Right atrium auricular region (tissue), 2 donors: ENCODE measurements around the gene CYSTM1. TPM values are rescaled to one million over a fixed set of nuclear protein-coding genes. Genes with fewer than 3 reads are reported as not detected.

ENCODE experiments used
- DNase-seq: peaks from one replicate; pipeline ENCODE4 v3.0.0-alpha.2; 2019; ENCODE audit warnings: low spot score
- H3K27ac ChIP-seq, 2 donors: fragments of 200-600 bp; sonication (generic); 1 replicate in 1 of 2; 2 replicates in 1 of 2; pipeline ENCODE4 v1.5.1; 2016 to 2019
- H3K27me3 ChIP-seq, 2 donors: fragments of 200-600 bp; sonication (generic); one replicate each; pipeline versions ENCODE4 v1.5.1 to v1.6.0; 2017 to 2019
- H3K36me3 ChIP-seq: fragments of 200-600 bp; sonication (generic); one replicate; pipeline ENCODE4 v1.5.1; 2016
- H3K4me1 ChIP-seq, 2 donors: fragments of 200-600 bp; sonication (generic); one replicate each; pipeline versions ENCODE4 v1.5.1 to v1.6.0; 2017 to 2019
- H3K4me3 ChIP-seq, 2 donors: fragments of 200-600 bp; sonication (generic); 1 replicate in 1 of 2; 2 replicates in 1 of 2; pipeline ENCODE4 v1.5.1; 2017 to 2019; ENCODE audit warnings: mild to moderate bottlenecking in 1 of 2, moderate library complexity in 1 of 2
- H3K9me3 ChIP-seq, 2 donors: fragments of 200-600 bp; sonication (generic); one replicate each; pipeline ENCODE4 v1.5.1; 2019
- CTCF ChIP-seq, 2 donors: fragments of 200-600 bp; sonication (generic); IDR thresholded peaks; one replicate each; pipeline ENCODE4 v1.5.1; 2019; ENCODE audit warnings: antibody characterized with exemption in 2 of 2
- total RNA-seq, 2 donors: library from RNA; depleted of rRNA; stranded (reverse); fragments of >200 nt; gene quantifications; one replicate each; pipeline ENCODE4 v1.1.0, GENCODE V29; 2016

Gene CYSTM1
- total RNA-seq, 2 donors from 2014 or later, result 89.8 to 143 TPM

GRCh38 chr5:140245341-140245740 lies 70.4 kb downstream of the CYSTM1 start:
- Histone ChIP-seq H3K9me3 (no peaks in the 10 kb centered on the region), H3K4me3 (no peak overlapping the region), H3K4me1 (peaks cover 0 to 62% of the 10 kb centered on the region in 2 donors), H3K27ac (peak overlapping the region; percentile 82 to 84), H3K36me3 (peaks cover 4% of the 10 kb centered on the region), H3K27me3 (no peaks in the 10 kb centered on the region)
- no peak for DNase-seq
- no peak for TF ChIP-seq CTCF (IDR thresholded peaks at IDR 0.05)

- TF ChIP-seq CTCF (IDR thresholded peaks at IDR 0.05), result no peak
- peak overlapping the region; percentile 66 to 84 for H3K27ac ChIP-seq
Observed at GRCh38 chr5:140245926-140246325, 70.9 kb downstream of the CYSTM1 start.

GRCh38 chr5:140246378-140247122 lies 71.6 kb downstream of the CYSTM1 start:
- no peaks in the 10 kb centered on the region for H3K9me3 ChIP-seq
- no peak for TF ChIP-seq CTCF (IDR thresholded peaks at IDR 0.05)
- H3K27ac ChIP-seq, result peak overlapping the region; percentile 66 to 84
- peak; percentile 80 for DNase-seq
- no peak overlapping the region for H3K4me3 ChIP-seq
- no peaks in the 10 kb centered on the region for H3K27me3 ChIP-seq
- peaks cover 9% of the 10 kb centered on the region for H3K36me3 ChIP-seq
- peaks cover 0 to 56% of the 10 kb centered on the region in 2 donors for H3K4me1 ChIP-seq

More at GRCh38 chr5:140245926-140246325, 70.9 kb downstream of the CYSTM1 start:
- Histone ChIP-seq H3K4me1 (peaks cover 0 to 57% of the 10 kb centered on the region in 2 donors), H3K9me3 (no peaks in the 10 kb centered on the region), H3K4me3 (no peak overlapping the region), H3K36me3 (peaks cover 5% of the 10 kb centered on the region), H3K27me3 (no peaks in the 10 kb centered on the region)
- no peak for DNase-seq

- H3K9me3 ChIP-seq, result no peaks in the 10 kb centered on the region
- H3K4me1 ChIP-seq, result peaks cover 0 to 53% of the 10 kb centered on the region in 2 donors
- H3K36me3 ChIP-seq, result peaks cover 9% of the 10 kb centered on the region
- no peak for TF ChIP-seq CTCF (IDR thresholded peaks at IDR 0.05)
- no peak overlapping the region for H3K27ac ChIP-seq
- no peaks in the 10 kb centered on the region for H3K27me3 ChIP-seq
- no peak for DNase-seq
- H3K4me3 ChIP-seq, result no peak overlapping the region
Observed at GRCh38 chr5:140248414-140248813, 73.4 kb downstream of the CYSTM1 start.

GRCh38 chr5:140249536-140249935 lies 74.5 kb downstream of the CYSTM1 start:
- Histone ChIP-seq H3K36me3 (peaks cover 5% of the 10 kb centered on the region), H3K4me1 (peaks cover 0 to 58% of the 10 kb centered on the region in 2 donors), H3K27ac (no peak overlapping the region), H3K27me3 (no peaks in the 10 kb centered on the region), H3K9me3 (no peaks in the 10 kb centered on the region), H3K4me3 (no peak overlapping the region)
- no peak for TF ChIP-seq CTCF (IDR thresholded peaks at IDR 0.05)
- DNase-seq, result no peak
